TTC549 (cell line): ENCODE data around the gene AOC2.
"Not testable (repeated sequence)": the region's sequence is repeated elsewhere in the genome, so short reads cannot be mapped to it uniquely, and the experiment has no call there.

Experiments
- FAIRE-seq: peaks from 2 replicates; lab custom pipeline; 2012; peaks lifted over from hg19 to GRCh38; lab: Jason Lieb, UNC

AOC2 gene

GRCh38 chr17:42855048-42855596 is 10.7 kb downstream of the AOC2 start:
- FAIRE-seq, result no peak

- not testable (repeated sequence) for FAIRE-seq
Measured at GRCh38 chr17:42856093-42856492, 11.7 kb downstream of the AOC2 start.

GRCh38 chr17:42856516-42856915 is 12.1 kb downstream of the AOC2 start:
- FAIRE-seq, result not testable (repeated sequence)

GRCh38 chr17:42857389-42857788 is 13.0 kb downstream of the AOC2 start:
- no peak for FAIRE-seq

- FAIRE-seq, result no peak
Measured at GRCh38 chr17:42865638-42866094, 21.3 kb downstream of the AOC2 start.

- no peak for FAIRE-seq
Measured at GRCh38 chr17:42866216-42866615, 21.8 kb downstream of the AOC2 start.

GRCh38 chr17:42866631-42867575 is 22.5 kb downstream of the AOC2 start:
- no peak for FAIRE-seq

GRCh38 chr17:42867694-42868261 is 23.4 kb downstream of the AOC2 start:
- not testable (repeated sequence) for FAIRE-seq

- no peak for FAIRE-seq
Measured at GRCh38 chr17:42868338-42868737, 24.0 kb downstream of the AOC2 start.

- no peak for FAIRE-seq
Measured at GRCh38 chr17:42871647-42872046, 27.3 kb downstream of the AOC2 start.

GRCh38 chr17:42872251-42872965 is 28.0 kb downstream of the AOC2 start:
- no peak for FAIRE-seq

- no peak for FAIRE-seq
Measured at GRCh38 chr17:42873315-42873714, 28.9 kb downstream of the AOC2 start.

- not testable (repeated sequence) for FAIRE-seq
Measured at GRCh38 chr17:42873932-42874695, 29.7 kb downstream of the AOC2 start.

- no peak for FAIRE-seq
Measured at GRCh38 chr17:42877037-42877436, 32.7 kb downstream of the AOC2 start.

GRCh38 chr17:42878123-42878880 is 33.9 kb downstream of the AOC2 start:
- FAIRE-seq, result no peak

- FAIRE-seq, result no peak
Measured at GRCh38 chr17:42878924-42879595, 34.7 kb downstream of the AOC2 start.

GRCh38 chr17:42879596-42879985 is 35.2 kb downstream of the AOC2 start:
- FAIRE-seq, result no peak

GRCh38 chr17:42880776-42881310 is 36.5 kb downstream of the AOC2 start:
- no peak for FAIRE-seq

- not testable (repeated sequence) for FAIRE-seq
Measured at GRCh38 chr17:42881706-42882105, 37.3 kb downstream of the AOC2 start.

GRCh38 chr17:42882166-42882565 is 37.8 kb downstream of the AOC2 start:
- FAIRE-seq, result no peak
